Measurements from ENCODE around the gene SERPINH1.

SERPINH1 gene

GRCh38 chr11:75602951-75603350 lies 40.9 kb downstream of the SERPINH1 start:
- DNase-seq = no peak

- no peak for DNase-seq
Measured at GRCh38 chr11:75603791-75604736, 42.0 kb downstream of the SERPINH1 start.

- DNase-seq = no peak
Measured at GRCh38 chr11:75606099-75606498, 44.0 kb downstream of the SERPINH1 start.

GRCh38 chr11:75611823-75612222 lies 49.8 kb downstream of the SERPINH1 start:
- no peak for DNase-seq

- no peak for DNase-seq
Measured at GRCh38 chr11:75615751-75616150, 53.7 kb downstream of the SERPINH1 start.

- DNase-seq = no peak
Measured at GRCh38 chr11:75616281-75616680, 54.2 kb downstream of the SERPINH1 start.

All from activated naive CD4-positive, alpha-beta T cell (primary cell).